Aorta (tissue), 5 donors: ENCODE measurements around the gene BTBD1. TPM values are rescaled to one million over a fixed set of nuclear protein-coding genes. Genes with fewer than 3 reads are reported as not detected.
"Not testable (repeated sequence)": the region's sequence is repeated elsewhere in the genome, so short reads cannot be mapped to it uniquely, and the experiment has no call there.

Experiments
- ATAC-seq: fragments of 200-7000 bp; cut with Tn5 transposase; one replicate; pipeline ENCODE4 v1.9.1; 2022; ENCODE audit warnings: moderate library complexity; ENCODE audit not compliant: low FRiP score
- DNase-seq, 2 donors: peaks; one replicate each; pipeline ENCODE4 v3.0.0-alpha.2; 2020
- H3K27ac ChIP-seq, 2 donors: one replicate each; pipeline ENCODE4 v1.5.1; 2013; ENCODE audit warnings: low read length in 2 of 2, mild to moderate bottlenecking in 2 of 2, moderate library complexity in 2 of 2, control low read depth in 1 of 2, inconsistent platforms in 1 of 2, low read depth in 1 of 2
- H3K27me3 ChIP-seq, 2 donors: one replicate each; pipeline ENCODE4 v1.6.1; 2013; ENCODE audit warnings: control low read depth in 1 of 2, low read length in 1 of 2, mild to moderate bottlenecking in 1 of 2, moderate library complexity in 1 of 2; ENCODE audit not compliant: insufficient read depth in 2 of 2, control insufficient read depth in 1 of 2
- H3K36me3 ChIP-seq, 2 donors: one replicate each; pipeline ENCODE4 v1.6.1; 2013; ENCODE audit warnings: control low read depth in 1 of 2, low read length in 1 of 2, mild to moderate bottlenecking in 1 of 2; ENCODE audit not compliant: insufficient read depth in 2 of 2, control insufficient read depth in 1 of 2
- H3K4me1 ChIP-seq, 2 donors: one replicate each; pipeline ENCODE4 v1.6.1; 2013; ENCODE audit warnings: low read length in 2 of 2, control low read depth in 1 of 2, mild to moderate bottlenecking in 1 of 2, moderate library complexity in 1 of 2; ENCODE audit not compliant: insufficient read depth in 2 of 2, control insufficient read depth in 1 of 2
- H3K4me3 ChIP-seq, 2 donors: one replicate each; pipeline ENCODE4 v1.5.1; 2013; ENCODE audit warnings: low read length in 2 of 2, control low read depth in 1 of 2, mild to moderate bottlenecking in 1 of 2
- H3K9me3 ChIP-seq: one replicate; pipeline ENCODE4 v1.6.1; 2013; ENCODE audit warnings: mild to moderate bottlenecking, low read length; ENCODE audit not compliant: control insufficient read depth
- WGBS, 2 donors: extraction: QIAGEN DNeasy Blood & Tissue Kit; methylation state at CpG; one replicate each; pipeline ENCODE4 v1.1.7; 2013; 5-methylcytosine and 5-hydroxymethylcytosine counted together
- intact Hi-C, 2 donors: fragments of 100-400 bp; cut with DNase I; formaldehyde crosslinking; loops; one replicate each; pipeline versions ENCODE4 v1.14.2 to v1.15.0; 2022
- polyA plus RNA-seq, 2 donors: library from polyadenylated mRNA; stranded (reverse); fragments of 200-250 nt; gene quantifications; one replicate each; pipeline ENCODE4 v1.2.3, GENCODE V29; 2013
- total RNA-seq, 2 donors: library from RNA; stranded (reverse); fragmentation: NEBNext Ultra II Directional; extraction: Animal tissue kit (Norgen Biotek cat#: 25700); gene quantifications; one replicate each; pipeline ENCODE4 v1.2.1, GENCODE V29; 2021
- donor health status: healthy with polysubstance abuse.
- donor health status: Bipolar disorder and iron deficiency.
- donor health status: DM: no; HTN: no; CAD: no.
- donor health status: DM: no; HTN: no; CAD: no.
- donor health status: DM: yes; HTN: yes; CAD: no.

Gene BTBD1
- total and polyA plus RNA-seq, 4 donors = 21.0 to 47.8 (median 35.2) TPM

DNA sequence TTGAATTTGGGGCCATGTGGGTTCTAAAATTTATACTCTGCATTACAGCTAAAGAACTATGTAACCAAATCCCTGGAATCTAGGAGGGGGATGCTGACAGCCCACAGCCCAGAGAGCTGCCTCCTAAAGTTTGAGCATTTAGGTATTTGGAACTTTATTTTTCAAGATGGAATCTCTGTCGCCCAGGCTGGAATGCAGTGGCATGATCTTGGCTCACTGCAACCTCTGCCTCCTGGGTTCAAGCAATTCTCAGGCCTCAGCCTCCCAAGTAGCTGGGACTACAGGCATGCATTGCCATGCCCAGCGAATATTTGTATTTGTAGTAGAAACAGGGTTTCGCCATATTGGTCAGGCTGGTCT, 66.4 kb downstream of the BTBD1 start:
- not testable (repeated sequence) for DNase-seq, H3K4me3 ChIP-seq, H3K4me1 ChIP-seq, H3K9me3 ChIP-seq, ATAC-seq, H3K36me3 ChIP-seq, H3K27me3 ChIP-seq, H3K27ac ChIP-seq
- 84 to 87% methylated on average over 3 of the region's 3 CpGs for WGBS, 2 donors
- intact Hi-C loops = loop anchor here (5.0 to 10.0 kb wide), 4 partner anchors 104 to 456 kb away; partner anchors contain the start of genes HDGFL3 (in 1 of the 2), RPS17 (in 1 of the 2) and TM6SF1 (in 1 of the 2)

DNA sequence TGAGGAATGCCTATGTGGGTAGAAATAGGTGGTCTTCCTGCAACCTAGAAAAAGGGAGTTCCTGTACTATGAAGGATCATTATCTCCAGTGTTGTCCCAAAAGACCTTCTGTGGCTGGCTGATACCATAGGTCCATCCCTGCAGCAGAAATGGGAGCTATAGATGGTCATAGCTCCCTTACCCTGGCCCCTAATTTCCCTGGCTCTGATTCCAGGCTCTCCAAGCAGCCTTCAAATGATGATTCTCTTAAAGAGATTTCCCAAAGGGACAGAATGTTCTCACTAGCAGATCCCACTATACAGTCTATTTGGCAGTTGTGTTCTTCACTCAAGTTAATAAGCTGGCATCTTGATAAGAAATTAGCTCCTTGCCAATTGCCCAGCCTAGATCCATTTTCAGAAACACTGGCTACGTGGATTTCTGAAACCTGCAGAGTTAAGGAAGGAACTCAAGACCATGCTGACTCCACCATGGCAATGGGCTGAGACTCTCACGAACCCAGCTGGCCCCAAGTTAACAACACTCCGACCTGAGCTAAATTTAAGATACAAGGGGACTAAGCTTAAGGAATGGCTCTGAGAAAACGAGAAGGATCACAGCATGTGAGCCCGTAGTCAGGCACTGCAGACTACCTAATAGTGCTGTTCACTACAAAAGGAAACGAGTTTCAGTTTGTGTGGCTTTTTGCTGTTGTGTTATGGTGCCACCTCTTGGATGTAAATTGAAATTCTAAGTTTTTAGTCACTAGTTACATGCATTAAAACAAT, 67.0 kb downstream of the BTBD1 start:
- H3K4me3 ChIP-seq = no peak overlapping the region
- peak; percentile 77 for ATAC-seq
- intact Hi-C loops = loop anchor here (5.0 to 10.0 kb wide), 4 partner anchors 105 to 455 kb away; partner anchors contain the start of genes HDGFL3 (in 1 of the 2), RPS17 (in 1 of the 2) and TM6SF1 (in 1 of the 2)
- WGBS, 2 donors = 1 to 3% methylated on average over 6 of the region's 6 CpGs
- peaks cover 0 to 3% of the 10 kb centered on the region in 2 donors for H3K4me1 ChIP-seq
- no peak overlapping the region for H3K27ac ChIP-seq
- no peaks in the 10 kb centered on the region for H3K27me3 ChIP-seq
- no peak for DNase-seq
- no peaks in the 10 kb centered on the region for H3K9me3 ChIP-seq
- H3K36me3 ChIP-seq = no peaks in the 10 kb centered on the region

DNA sequence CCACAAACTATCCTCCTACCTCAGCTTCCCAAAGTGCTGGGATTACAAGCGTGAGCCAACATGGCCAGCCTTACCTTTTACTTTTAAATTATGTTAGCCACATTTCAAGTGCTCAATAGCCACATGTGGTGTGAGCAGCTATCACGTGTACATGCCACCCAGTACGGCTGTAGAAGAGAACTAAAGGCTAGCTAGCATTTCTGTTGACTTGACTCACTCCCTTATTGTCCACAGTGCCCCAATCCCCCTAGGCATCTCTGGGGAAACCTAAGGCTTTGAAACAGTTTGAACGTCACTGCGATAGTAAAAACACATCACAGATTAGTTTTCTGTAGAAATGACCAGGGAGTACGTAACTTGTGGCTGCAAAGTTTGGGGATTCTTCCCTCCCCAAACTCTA, 67.6 kb downstream of the BTBD1 start:
- WGBS, 2 donors = 68 to 81% methylated on average over 6 of the region's 6 CpGs
- Histone ChIP-seq H3K27me3 (no peaks in the 10 kb centered on the region), H3K4me3 (no peak overlapping the region), H3K9me3 (no peaks in the 10 kb centered on the region), H3K36me3 (no peaks in the 10 kb centered on the region), H3K4me1 (peaks cover 0 to 3% of the 10 kb centered on the region in 2 donors), H3K27ac (no peak overlapping the region)
- ATAC-seq = no peak
- intact Hi-C loops = no loop called here
- DNase-seq = no peak

DNA sequence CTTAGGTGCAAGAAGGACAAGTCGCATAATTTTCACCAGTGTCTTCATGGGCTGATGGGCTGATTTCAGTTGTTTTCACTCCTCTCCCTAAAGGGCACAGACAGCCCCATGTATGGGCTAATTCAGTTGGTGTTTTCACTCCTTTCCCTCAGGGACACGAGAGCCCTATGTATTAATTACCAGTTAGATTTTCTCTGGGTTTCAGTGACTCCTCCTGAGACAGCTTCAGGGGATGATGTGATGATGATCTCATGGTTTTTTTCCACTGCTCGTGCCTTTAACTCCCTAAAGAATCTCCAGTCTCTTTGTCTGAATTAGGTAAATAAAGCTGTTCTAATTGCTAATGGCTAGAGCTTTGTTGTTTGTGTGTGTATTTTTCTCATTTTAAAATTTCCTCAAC, 71.1 kb downstream of the BTBD1 start:
- Histone ChIP-seq H3K4me3 (no peak overlapping the region), H3K27me3 (no peaks in the 10 kb centered on the region), H3K27ac (no peak overlapping the region), H3K9me3 (no peaks in the 10 kb centered on the region), H3K36me3 (no peaks in the 10 kb centered on the region), H3K4me1 (peaks cover 0 to 3% of the 10 kb centered on the region in 2 donors)
- 65 to 67% methylated on average over 3 of the region's 3 CpGs for WGBS, 2 donors
- ATAC-seq = no peak
- no peak for DNase-seq
- intact Hi-C loops = no loop called here

DNA sequence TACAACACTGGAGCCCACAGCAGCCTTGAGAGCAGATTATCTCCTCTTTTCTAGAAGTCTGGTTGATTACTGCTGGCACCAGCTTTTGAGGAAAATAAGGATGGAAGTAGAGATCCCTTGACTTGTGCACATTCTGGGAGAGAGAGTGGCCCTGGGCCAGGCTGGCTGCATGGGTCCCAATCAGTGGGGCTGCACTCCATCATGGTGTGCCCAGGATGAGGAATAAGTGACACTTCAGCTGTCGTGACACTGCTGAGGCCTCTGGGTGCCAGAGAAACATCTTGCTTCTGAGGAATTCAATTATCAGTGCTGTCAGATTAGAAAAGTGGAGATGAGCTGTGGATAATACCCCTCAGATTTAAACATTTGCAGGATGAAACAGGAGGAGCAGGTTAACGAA, 72.0 kb downstream of the BTBD1 start:
- Histone ChIP-seq H3K4me3 (no peak overlapping the region), H3K4me1 (peaks cover 0 to 2% of the 10 kb centered on the region in 2 donors), H3K9me3 (no peaks in the 10 kb centered on the region), H3K27me3 (no peaks in the 10 kb centered on the region), H3K27ac (no peak overlapping the region), H3K36me3 (no peaks in the 10 kb centered on the region)
- no peak for ATAC-seq
- 83 to 86% methylated on average over 2 of the region's 2 CpGs for WGBS, 2 donors
- intact Hi-C loops = no loop called here
- DNase-seq = no peak

DNA sequence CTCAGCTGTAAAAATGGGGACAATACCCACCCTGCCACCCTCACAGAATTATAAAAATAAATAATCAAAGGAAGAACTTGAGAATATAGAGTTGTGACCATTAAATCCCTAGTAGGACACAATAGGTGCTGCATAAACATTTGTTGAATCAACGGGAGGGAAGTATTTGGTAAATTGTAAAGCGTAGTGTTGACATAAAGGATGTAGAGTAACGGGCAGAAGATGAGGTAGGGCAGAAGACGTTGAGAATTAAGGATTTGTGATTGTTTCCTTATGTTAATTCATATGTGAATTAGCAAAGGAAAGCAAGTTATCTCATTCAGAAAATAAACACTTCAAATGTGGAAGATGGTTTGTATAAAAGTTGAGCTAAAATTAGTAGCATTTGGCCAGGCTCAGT, 73.9 kb downstream of the BTBD1 start:
- 70 to 72% methylated on average over 4 of the region's 4 CpGs for WGBS, 2 donors
- no peak for DNase-seq
- Histone ChIP-seq H3K4me1 (no peaks in the 10 kb centered on the region), H3K36me3 (no peaks in the 10 kb centered on the region), H3K4me3 (no peak overlapping the region), H3K27me3 (no peaks in the 10 kb centered on the region), H3K9me3 (no peaks in the 10 kb centered on the region), H3K27ac (no peak overlapping the region)
- intact Hi-C loops = no loop called here
- ATAC-seq = no peak

DNA sequence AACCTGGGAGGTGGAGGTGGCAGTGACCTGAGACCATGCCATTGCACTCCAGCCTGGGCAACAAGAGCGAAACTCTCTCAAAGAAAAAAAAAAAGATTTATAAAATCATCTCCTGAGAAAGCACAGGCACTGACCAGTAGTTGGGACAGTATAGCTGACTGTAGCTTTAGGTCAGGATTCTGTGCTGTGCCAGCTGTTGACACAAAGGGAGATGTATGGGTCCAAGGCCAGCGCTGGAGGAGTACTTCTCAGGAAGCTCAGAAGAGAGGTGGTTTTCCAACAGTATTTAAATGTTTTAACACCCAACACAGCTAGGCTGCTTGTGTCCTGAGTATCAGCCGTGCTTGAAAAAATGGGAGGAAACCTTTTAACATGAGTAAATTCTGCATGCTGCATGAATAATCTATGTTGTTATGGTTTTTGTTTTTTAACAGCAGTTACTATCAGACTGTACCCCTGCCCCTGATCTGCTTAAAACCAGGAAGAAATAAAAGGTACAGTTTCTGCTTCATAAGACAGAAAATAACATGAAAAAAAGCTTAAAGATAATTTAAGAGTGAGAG, 74.5 kb downstream of the BTBD1 start:
- Histone ChIP-seq H3K27ac (no peak overlapping the region), H3K4me3 (no peak overlapping the region), H3K9me3 (no peaks in the 10 kb centered on the region), H3K4me1 (no peaks in the 10 kb centered on the region), H3K36me3 (no peaks in the 10 kb centered on the region), H3K27me3 (no peaks in the 10 kb centered on the region)
- WGBS, 2 donors = 80 to 83% methylated on average over 3 of the region's 3 CpGs
- ATAC-seq (no peak), DNase-seq (no peak)
- intact Hi-C loops = no loop called here

DNA sequence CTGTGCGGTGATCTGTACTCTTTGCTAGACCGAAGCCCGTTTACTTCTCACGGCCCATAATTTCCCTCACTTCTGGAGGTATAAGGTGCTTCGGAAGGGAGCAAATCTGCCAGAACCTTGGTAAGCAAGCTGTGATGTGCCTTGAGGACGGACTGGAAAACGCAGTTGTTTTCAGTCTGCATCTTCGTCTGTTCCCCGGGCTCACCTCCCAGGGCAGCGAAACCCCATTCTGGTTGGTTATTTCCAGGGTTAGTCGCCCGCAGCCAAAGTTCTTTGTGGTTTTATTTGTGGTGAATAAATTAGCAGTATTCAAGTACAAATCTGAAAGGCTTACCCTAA, 80.6 kb downstream of the BTBD1 start:
- Histone ChIP-seq H3K4me1 (no peaks in the 10 kb centered on the region), H3K27me3 (no peaks in the 10 kb centered on the region), H3K4me3 (peak overlapping the region; percentile 51 to 90), H3K27ac (peak overlapping the region in 1 of 2 donors; percentile 5), H3K36me3 (no peaks in the 10 kb centered on the region), H3K9me3 (no peaks in the 10 kb centered on the region)
- ATAC-seq (no peak), DNase-seq (no peak)
- WGBS, 2 donors = 0% methylated on average over 12 of the region's 12 CpGs
- intact Hi-C loops = loop anchor here (2.0 to 5.0 kb wide), 2 partner anchors 24 to 444 kb away; partner anchors contain the start of genes C15orf40 (in 1 of the 2) and RPS17 (in 1 of the 2)
